Osteoblast (primary cell): ENCODE measurements around the gene HTR1D. TPM values are rescaled to one million over a fixed set of nuclear protein-coding genes. Genes with fewer than 3 reads are reported as not detected.

ENCODE experiments used
- DNase-seq: peaks from one replicate; pipeline ENCODE4 v3.0.0; 2011; ENCODE audit warnings: low spot score, mixed read lengths; ENCODE audit not compliant: insufficient read length; ENCODE audit errors: missing footprints
- H2AFZ ChIP-seq: 2 replicates; pipeline ENCODE4 v1.6.0; 2011; ENCODE audit warnings: mild to moderate bottlenecking, low read length
- H3K27ac ChIP-seq: 2 replicates; pipeline ENCODE4 v1.5.1; 2011; ENCODE audit warnings: mild to moderate bottlenecking, low read depth, low read length, moderate library complexity
- H3K27me3 ChIP-seq: 2 replicates; pipeline ENCODE4 v1.6.0; 2012; ENCODE audit warnings: mild to moderate bottlenecking, control low read depth, inconsistent platforms, low read length, moderate library complexity; ENCODE audit not compliant: insufficient read depth
- H3K36me3 ChIP-seq: 2 replicates; pipeline ENCODE4 v1.5.1; 2011; ENCODE audit warnings: mild to moderate bottlenecking, low read length, control low read depth, moderate library complexity; ENCODE audit not compliant: insufficient read depth
- H3K4me1 ChIP-seq: 2 replicates; pipeline ENCODE4 v1.5.1; 2011; ENCODE audit warnings: mild to moderate bottlenecking, low read length, control low read depth, moderate library complexity; ENCODE audit not compliant: insufficient read depth
- H3K4me2 ChIP-seq: 2 replicates; pipeline ENCODE4 v1.6.0; 2011; ENCODE audit warnings: mild to moderate bottlenecking, low read length; ENCODE audit not compliant: insufficient read depth
- H3K4me3 ChIP-seq: fragments of 200-600 bp; sonication (generic); 3 replicates; pipeline ENCODE4 v1.5.1; 2012; ENCODE audit warnings: mild to moderate bottlenecking, low read length, inconsistent platforms; ENCODE audit not compliant: insufficient read depth
- H3K79me2 ChIP-seq: 2 replicates; pipeline ENCODE4 v1.6.0; 2012; ENCODE audit warnings: mild to moderate bottlenecking, low read length, control low read depth, inconsistent platforms; ENCODE audit not compliant: insufficient read depth
- H3K9me3 ChIP-seq: 2 replicates; pipeline ENCODE4 v1.5.1; 2011; ENCODE audit warnings: low read depth, low read length, control low read depth
- H4K20me1 ChIP-seq: 2 replicates; pipeline ENCODE4 v1.6.0; 2012; ENCODE audit warnings: mild to moderate bottlenecking, low read length, control low read depth; ENCODE audit not compliant: insufficient read depth
- CTCF ChIP-seq: IDR thresholded peaks from 2 replicates; pipeline ENCODE4 v1.5.1; 2011; ENCODE audit warnings: mild to moderate bottlenecking, low read depth, low read length, moderate library complexity; ENCODE audit errors: extremely low read depth
- total RNA-seq: library from RNA; depleted of rRNA; stranded (reverse); fragments of >200 nt; gene quantifications from 2 replicates; pipeline ENCODE4 v1.2.3, GENCODE V29; 2012

HTR1D gene
- total RNA-seq, 1 donor: under 0.01 TPM

GRCh38 chr1:23188434-23188884, 28.8 kb downstream of the HTR1D start:
- H3K27ac ChIP-seq: peak overlapping the region; percentile 69

GRCh38 chr1:23187637-23188036, 29.7 kb downstream of the HTR1D start:
- Histone ChIP-seq H3K27me3 (no peaks in the 10 kb centered on the region), H4K20me1 (no peaks in the 10 kb centered on the region), H3K36me3 (no peaks in the 10 kb centered on the region), H3K4me2 (no peak overlapping the region), H3K27ac (no peak overlapping the region), H3K4me1 (peaks cover 10% of the 10 kb centered on the region), H2AFZ (no peak overlapping the region), H3K79me2 (no peaks in the 10 kb centered on the region), H3K9me3 (no peaks in the 10 kb centered on the region), H3K4me3 (no peak overlapping the region)
- no peak for DNase-seq
- TF ChIP-seq CTCF: no peak

More at GRCh38 chr1:23188434-23188884, 28.8 kb downstream of the HTR1D start:
- no peak overlapping the region for H3K4me2 ChIP-seq
- no peaks in the 10 kb centered on the region for H3K27me3 ChIP-seq
- H2AFZ ChIP-seq: no peak overlapping the region
- no peaks in the 10 kb centered on the region for H3K79me2 ChIP-seq
- H3K4me1 ChIP-seq: peaks cover 10% of the 10 kb centered on the region
- DNase-seq: no peak
- no peaks in the 10 kb centered on the region for H4K20me1 ChIP-seq
- no peak overlapping the region for H3K4me3 ChIP-seq
- H3K36me3 ChIP-seq: no peaks in the 10 kb centered on the region
- TF ChIP-seq CTCF: no peak
- no peaks in the 10 kb centered on the region for H3K9me3 ChIP-seq

- no peaks in the 10 kb centered on the region for H3K9me3 ChIP-seq
- no peak for DNase-seq
- no peak overlapping the region for H3K4me3 ChIP-seq
- H4K20me1 ChIP-seq: no peaks in the 10 kb centered on the region
- no peak overlapping the region for H3K27ac ChIP-seq
- H3K79me2 ChIP-seq: no peaks in the 10 kb centered on the region
- H3K4me2 ChIP-seq: no peak overlapping the region
- H3K36me3 ChIP-seq: no peaks in the 10 kb centered on the region
- peaks cover 10% of the 10 kb centered on the region for H3K4me1 ChIP-seq
- no peak overlapping the region for H2AFZ ChIP-seq
- no peaks in the 10 kb centered on the region for H3K27me3 ChIP-seq
- TF ChIP-seq CTCF: no peak
These were observed 31.9 kb downstream of the HTR1D start for GRCh38 chr1:23185381-23185780.

GRCh38 chr1:23184212-23184934, 32.9 kb downstream of the HTR1D start:
- Histone ChIP-seq H3K4me3 (peak overlapping the region; percentile 67), H2AFZ (peak overlapping the region; percentile 77)

More at GRCh38 chr1:23184212-23184934, 32.9 kb downstream of the HTR1D start:
- Histone ChIP-seq H4K20me1 (no peaks in the 10 kb centered on the region), H3K79me2 (no peaks in the 10 kb centered on the region), H3K27me3 (no peaks in the 10 kb centered on the region), H3K4me2 (peak overlapping the region; percentile 88), H3K27ac (no peak overlapping the region), H3K36me3 (no peaks in the 10 kb centered on the region), H3K9me3 (no peaks in the 10 kb centered on the region), H3K4me1 (peaks cover 10% of the 10 kb centered on the region)
- TF ChIP-seq CTCF: peak; percentile 64
- DNase-seq: peak; percentile 86
